Natural killer cell (primary cell): ENCODE measurements around the gene DAPK1. TPM values are rescaled to one million over a fixed set of nuclear protein-coding genes. Genes with fewer than 3 reads are reported as not detected.

Experiments used
- ATAC-seq, 3 donors: fragments of 150-1000 bp in 2 of 3; fragments of 200-7000 bp in 1 of 3; cut with Tn5 transposase; 1 replicate in 1 of 3; 2 replicates in 2 of 3; pipeline ENCODE4 v1.10.0; 2021; ENCODE audit warnings: mild to moderate bottlenecking in 2 of 3, moderate library complexity in 2 of 3
- DNase-seq, 2 donors: peaks; one replicate each; pipeline versions ENCODE4 v3.0.0 to v3.0.0-alpha.2; 2013 to 2021; ENCODE audit warnings: mixed read lengths in 1 of 2
- H3K27ac ChIP-seq: one replicate; pipeline ENCODE4 v1.5.1; 2013; ENCODE audit warnings: mild to moderate bottlenecking, low read length
- H3K27me3 ChIP-seq: one replicate; pipeline ENCODE4 v1.6.1; 2013; ENCODE audit warnings: low read length; ENCODE audit not compliant: control insufficient read depth, insufficient read depth
- H3K36me3 ChIP-seq: one replicate; pipeline ENCODE4 v1.6.1; 2013; ENCODE audit warnings: low read length; ENCODE audit not compliant: control insufficient read depth, insufficient read depth
- H3K4me1 ChIP-seq: one replicate; pipeline ENCODE4 v1.6.1; 2013; ENCODE audit warnings: low read length; ENCODE audit not compliant: control insufficient read depth, insufficient read depth
- H3K4me3 ChIP-seq: one replicate; pipeline ENCODE4 v1.5.1; 2013; ENCODE audit warnings: low read length
- H3K9me3 ChIP-seq: one replicate; pipeline ENCODE4 v1.6.1; 2013; ENCODE audit warnings: low read length; ENCODE audit not compliant: control insufficient read depth, insufficient read depth
- H3K27ac Mint-ChIP-seq, 2 donors: one replicate each; pipeline ENCODE4 v1.8.0; 2022; ENCODE audit warnings: mild to moderate bottlenecking in 2 of 2, mixed read lengths in 2 of 2, moderate library complexity in 1 of 2
- H3K27me3 Mint-ChIP-seq, 2 donors: one replicate each; pipeline ENCODE4 v1.8.0; 2022; ENCODE audit warnings: low read depth in 2 of 2, mixed read lengths in 2 of 2
- H3K36me3 Mint-ChIP-seq: one replicate; pipeline ENCODE4 v1.8.0; 2022; ENCODE audit warnings: mixed read lengths
- H3K4me1 Mint-ChIP-seq, 2 donors: one replicate each; pipeline ENCODE4 v1.8.0; 2022; ENCODE audit warnings: mixed read lengths in 2 of 2
- H3K4me3 Mint-ChIP-seq: one replicate; pipeline ENCODE4 v1.8.0; 2022; ENCODE audit warnings: mild to moderate bottlenecking, moderate library complexity, mixed read lengths
- H3K9me3 Mint-ChIP-seq, 2 donors: one replicate each; pipeline ENCODE4 v1.8.0; 2022; ENCODE audit warnings: mixed read lengths in 2 of 2
- WGBS: methylation state at CpG from one replicate; pipeline ENCODE4 v1.1.7; 2013; ENCODE audit warnings: missing lambda C conversion rate; ENCODE audit not compliant: insufficient coverage; 5-methylcytosine and 5-hydroxymethylcytosine counted together
- intact Hi-C: fragments of 100-400 bp; cut with micrococcal nuclease; formaldehyde crosslinking; loops from one replicate; pipeline ENCODE4 v1.14.2; 2022
- total RNA-seq, 4 donors: library from RNA; stranded (reverse); fragments of 120-200 nt in 1 of 4; gene quantifications; one replicate each; pipeline versions ENCODE4 v1.2.3 to v1.2.4, GENCODE V29; 2013 to 2022
- TF ChIP-seq, protein P1 (sequence below): fragments of 200-600 bp; IDR thresholded peaks from one replicate; pipeline ENCODE4 v1.8.0; 2022; ENCODE audit warnings: antibody characterized with exemption

The DAPK1 gene
- total RNA-seq, 3 donors from 2014 or later (not counting 1 experiment from before 2014, with no cell fraction given), result 12.2 to 26.5 (median 22.7) TPM

DNA sequence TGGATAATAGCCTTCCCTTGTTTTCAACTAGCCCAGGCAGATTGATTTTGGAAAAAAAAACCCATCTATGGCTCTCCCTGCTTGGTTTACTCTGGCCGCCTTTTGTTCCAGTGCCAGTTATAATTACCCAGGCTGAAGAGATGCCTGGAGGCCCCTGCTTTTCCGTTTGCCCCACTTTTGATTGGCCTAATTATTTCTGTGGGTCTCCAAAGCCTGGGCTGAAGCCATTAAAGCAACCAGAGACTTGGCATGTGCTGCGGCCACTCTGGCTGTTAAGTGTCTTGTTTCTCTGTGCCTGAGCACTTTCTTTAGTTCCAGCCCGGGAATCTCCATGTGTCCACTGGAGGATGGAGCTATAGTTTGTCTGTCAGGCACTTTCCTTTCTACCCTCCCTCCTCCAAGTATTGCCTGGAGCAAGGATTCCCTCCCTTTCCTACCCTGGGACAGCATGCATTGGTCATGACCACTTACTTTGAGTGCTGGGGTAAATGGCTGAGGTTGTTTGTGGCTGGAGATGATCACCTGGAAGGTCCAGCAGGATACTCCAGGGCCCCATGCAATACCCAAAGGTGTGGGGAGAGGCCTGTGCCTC lies 123.2 kb downstream of the DAPK1 start:
- WGBS, result 81% methylated on average over 4 of the region's 4 CpGs
- Mint-ChIP-seq H3K27me3 (no peaks in the 10 kb centered on the region), H3K9me3 (no peaks in the 10 kb centered on the region), H3K27ac (no peak overlapping the region), H3K4me3 (no peak overlapping the region), H3K36me3 (no peaks in the 10 kb centered on the region), H3K4me1 (peaks cover 10 to 14% of the 10 kb centered on the region in 2 donors)
- DNase-seq (no peak), ATAC-seq (no peak)
- intact Hi-C loops, result no loop called here
- Histone ChIP-seq H3K36me3 (no peaks in the 10 kb centered on the region), H3K9me3 (no peaks in the 10 kb centered on the region), H3K27me3 (no peaks in the 10 kb centered on the region), H3K4me1 (no peaks in the 10 kb centered on the region), H3K4me3 (no peak overlapping the region), H3K27ac (no peak overlapping the region)
- TF ChIP-seq, protein P1, sequence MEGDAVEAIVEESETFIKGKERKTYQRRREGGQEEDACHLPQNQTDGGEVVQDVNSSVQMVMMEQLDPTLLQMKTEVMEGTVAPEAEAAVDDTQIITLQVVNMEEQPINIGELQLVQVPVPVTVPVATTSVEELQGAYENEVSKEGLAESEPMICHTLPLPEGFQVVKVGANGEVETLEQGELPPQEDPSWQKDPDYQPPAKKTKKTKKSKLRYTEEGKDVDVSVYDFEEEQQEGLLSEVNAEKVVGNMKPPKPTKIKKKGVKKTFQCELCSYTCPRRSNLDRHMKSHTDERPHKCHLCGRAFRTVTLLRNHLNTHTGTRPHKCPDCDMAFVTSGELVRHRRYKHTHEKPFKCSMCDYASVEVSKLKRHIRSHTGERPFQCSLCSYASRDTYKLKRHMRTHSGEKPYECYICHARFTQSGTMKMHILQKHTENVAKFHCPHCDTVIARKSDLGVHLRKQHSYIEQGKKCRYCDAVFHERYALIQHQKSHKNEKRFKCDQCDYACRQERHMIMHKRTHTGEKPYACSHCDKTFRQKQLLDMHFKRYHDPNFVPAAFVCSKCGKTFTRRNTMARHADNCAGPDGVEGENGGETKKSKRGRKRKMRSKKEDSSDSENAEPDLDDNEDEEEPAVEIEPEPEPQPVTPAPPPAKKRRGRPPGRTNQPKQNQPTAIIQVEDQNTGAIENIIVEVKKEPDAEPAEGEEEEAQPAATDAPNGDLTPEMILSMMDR, result no peak

DNA sequence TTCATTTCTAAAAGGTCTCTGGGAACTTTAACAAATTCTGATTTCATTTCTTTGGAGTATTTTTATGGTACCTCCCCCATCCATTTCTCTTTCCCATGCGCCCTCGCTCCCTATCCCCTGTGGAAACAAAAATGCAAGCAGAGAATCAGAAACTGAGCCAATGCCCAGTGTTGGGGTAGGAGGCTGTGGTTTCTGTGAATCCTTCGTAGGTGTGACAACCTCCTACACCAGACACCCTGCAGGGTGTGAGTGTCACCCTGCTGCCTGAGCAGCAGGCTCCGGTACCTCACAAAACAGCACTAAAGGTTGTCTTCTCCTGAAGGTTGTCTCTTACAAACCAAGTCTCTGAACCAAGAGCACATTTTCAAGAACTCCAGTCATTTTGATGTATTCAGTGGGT lies 124.4 kb downstream of the DAPK1 start:
- no peaks in the 10 kb centered on the region for H3K27me3 Mint-ChIP-seq
- H3K9me3 Mint-ChIP-seq, result no peaks in the 10 kb centered on the region
- 16% methylated on average over 2 of the region's 4 CpGs for WGBS
- Histone ChIP-seq H3K36me3 (no peaks in the 10 kb centered on the region), H3K4me1 (no peaks in the 10 kb centered on the region), H3K27me3 (no peaks in the 10 kb centered on the region), H3K27ac (no peak overlapping the region), H3K9me3 (no peaks in the 10 kb centered on the region), H3K4me3 (no peak overlapping the region)
- H3K4me3 Mint-ChIP-seq, result peak overlapping the region; percentile 22
- H3K27ac Mint-ChIP-seq, result no peak overlapping the region
- TF ChIP-seq, protein P1, result no peak
- peaks cover 10 to 14% of the 10 kb centered on the region in 2 donors for H3K4me1 Mint-ChIP-seq
- H3K36me3 Mint-ChIP-seq, result no peaks in the 10 kb centered on the region
- peak in 1 of 3 donors; percentile 86 for ATAC-seq
- no peak for DNase-seq
- intact Hi-C loops, result no loop called here

DNA sequence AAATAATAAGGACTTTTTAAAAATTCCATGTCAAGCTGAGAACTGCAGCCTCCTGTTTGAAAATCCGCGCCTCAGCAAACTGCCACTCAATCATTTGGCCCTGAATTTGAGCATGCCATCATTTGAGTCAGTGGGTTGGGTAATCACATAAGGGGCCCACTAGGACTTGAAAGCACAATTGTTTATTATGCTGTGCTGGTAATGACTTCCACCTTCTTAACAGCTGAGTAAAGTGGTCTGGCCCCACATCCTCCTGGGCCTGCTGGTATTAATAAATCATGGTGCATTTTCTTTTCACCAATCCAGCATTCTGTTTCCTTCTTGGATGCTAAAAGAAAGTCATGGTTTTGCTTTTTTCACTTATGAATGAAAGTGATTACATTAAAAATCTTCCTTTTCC lies 125.3 kb downstream of the DAPK1 start:
- Histone ChIP-seq H3K36me3 (no peaks in the 10 kb centered on the region), H3K9me3 (no peaks in the 10 kb centered on the region), H3K27ac (no peak overlapping the region), H3K4me3 (no peak overlapping the region), H3K27me3 (no peaks in the 10 kb centered on the region), H3K4me1 (no peaks in the 10 kb centered on the region)
- intact Hi-C loops, result no loop called here
- no peak overlapping the region for H3K27ac Mint-ChIP-seq
- TF ChIP-seq, protein P1, result no peak
- H3K27me3 Mint-ChIP-seq, result no peaks in the 10 kb centered on the region
- ATAC-seq (peak in 1 of 3 donors; percentile 39), DNase-seq (no peak)
- H3K4me3 Mint-ChIP-seq, result no peak overlapping the region
- no peaks in the 10 kb centered on the region for H3K9me3 Mint-ChIP-seq
- H3K36me3 Mint-ChIP-seq, result no peaks in the 10 kb centered on the region
- H3K4me1 Mint-ChIP-seq, result peaks cover 10 to 14% of the 10 kb centered on the region in 2 donors
- WGBS, result 75% methylated on average over 2 of the region's 2 CpGs

DNA sequence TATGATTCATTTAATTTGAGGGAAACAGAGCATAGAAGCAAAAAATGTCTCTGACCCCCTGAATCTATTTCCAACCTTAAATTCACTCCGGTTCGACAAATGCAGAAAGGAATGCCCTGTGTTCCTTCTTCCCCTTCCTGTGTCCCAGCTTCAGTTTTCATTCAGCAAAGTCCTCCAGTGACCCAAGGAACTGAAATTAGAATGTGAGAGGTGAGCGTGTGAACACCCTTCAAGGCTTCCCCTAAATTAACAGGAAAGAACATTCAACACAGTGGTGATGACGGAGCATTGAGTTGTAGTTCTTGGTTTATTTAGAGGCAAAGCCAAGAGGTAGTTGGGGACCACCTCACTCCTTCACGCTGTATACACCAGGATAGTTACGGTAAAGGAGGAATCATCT lies 130.7 kb downstream of the DAPK1 start:
- 92% methylated on average over 4 of the region's 6 CpGs for WGBS
- Histone ChIP-seq H3K4me3 (no peak overlapping the region), H3K27me3 (no peaks in the 10 kb centered on the region), H3K36me3 (no peaks in the 10 kb centered on the region), H3K4me1 (no peaks in the 10 kb centered on the region), H3K27ac (no peak overlapping the region), H3K9me3 (peaks cover 3% of the 10 kb centered on the region)
- Mint-ChIP-seq H3K36me3 (no peaks in the 10 kb centered on the region), H3K27me3 (no peaks in the 10 kb centered on the region), H3K9me3 (no peaks in the 10 kb centered on the region), H3K4me3 (no peak overlapping the region), H3K4me1 (no peaks in the 10 kb centered on the region), H3K27ac (no peak overlapping the region)
- TF ChIP-seq, protein P1, result no peak
- no peak for DNase-seq
- no peak for ATAC-seq
- intact Hi-C loops, result no loop called here
